GM12892 (cell line): Measurements from ENCODE around the gene MLPH.
"Not testable (repeated sequence)": the region's sequence is repeated elsewhere in the genome, so short reads cannot be mapped to it uniquely, and the experiment has no call there.

Source experiments
- DNase-seq: peaks from one replicate; pipeline ENCODE4 v3.0.0; 2011; ENCODE audit not compliant: insufficient read length
- FAIRE-seq: peaks from 2 replicates; lab custom pipeline; 2011; peaks lifted over from hg19 to GRCh38; lab: Jason Lieb, UNC
- POLR2A ChIP-seq: IDR thresholded peaks from 2 replicates; pipeline ENCODE4 v1.6.1; 2011; ENCODE audit warnings: low read depth, low read length, control low read depth
- POLR2AphosphoS5 ChIP-seq: IDR thresholded peaks from 2 replicates; pipeline ENCODE4 v1.6.1; 2011; ENCODE audit warnings: low read depth, low read length, control low read depth
- TAF1 ChIP-seq: IDR thresholded peaks from 2 replicates; pipeline ENCODE4 v1.6.1; 2011; ENCODE audit warnings: low read depth, mild to moderate bottlenecking, control low read depth, low read length, borderline replicate concordance

Gene MLPH

GRCh38 chr2:237594514-237594871 is 107.4 kb downstream of the MLPH start:
- TF ChIP-seq POLR2A, result no peak
- TF ChIP-seq TAF1, result no peak
- TF ChIP-seq POLR2AphosphoS5, result no peak
- no peak for FAIRE-seq
- no peak for DNase-seq

- not testable (repeated sequence) for DNase-seq, FAIRE-seq
Measured at GRCh38 chr2:237595829-237596519, 108.9 kb downstream of the MLPH start.

GRCh38 chr2:237596520-237597195 is 109.6 kb downstream of the MLPH start:
- DNase-seq (no peak), FAIRE-seq (no peak)
- TF ChIP-seq TAF1, result no peak
- no peak for TF ChIP-seq POLR2AphosphoS5
- TF ChIP-seq POLR2A, result no peak

- DNase-seq (no peak), FAIRE-seq (no peak)
- TF ChIP-seq POLR2AphosphoS5 (no peak), TAF1 (no peak), POLR2A (no peak)
Measured at GRCh38 chr2:237597196-237598145, 110.4 kb downstream of the MLPH start.

- DNase-seq (no peak), FAIRE-seq (no peak)
- TF ChIP-seq POLR2AphosphoS5 (no peak), TAF1 (no peak), POLR2A (no peak)
Measured at GRCh38 chr2:237598468-237599208, 111.6 kb downstream of the MLPH start.

GRCh38 chr2:237599465-237600110 is 112.5 kb downstream of the MLPH start:
- no peak for DNase-seq
- no peak for TF ChIP-seq TAF1
- TF ChIP-seq POLR2AphosphoS5, result no peak
- TF ChIP-seq POLR2A, result no peak
- FAIRE-seq, result peak; percentile 46

GRCh38 chr2:237600205-237600846 is 113.3 kb downstream of the MLPH start:
- TF ChIP-seq POLR2AphosphoS5 (no peak), POLR2A (no peak), TAF1 (no peak)
- no peak for FAIRE-seq
- no peak for DNase-seq

GRCh38 chr2:237601453-237602116 is 114.5 kb downstream of the MLPH start:
- TF ChIP-seq TAF1 (no peak), POLR2A (no peak), POLR2AphosphoS5 (no peak)
- no peak for FAIRE-seq

GRCh38 chr2:237602409-237602808 is 115.4 kb downstream of the MLPH start:
- no peak for DNase-seq
- FAIRE-seq, result no peak
- TF ChIP-seq TAF1 (no peak), POLR2A (no peak), POLR2AphosphoS5 (no peak)

More at GRCh38 chr2:237601453-237602116, 114.5 kb downstream of the MLPH start:
- no peak for DNase-seq
